ENCODE data around the gene ASB3. TPM values are rescaled to one million over a fixed set of nuclear protein-coding genes. Genes with fewer than 3 reads are reported as not detected.

The ASB3 gene
- polyA plus RNA-seq, 1 donor (not counting 4 experiments of a cell fraction or from before 2014, with no cell fraction given), result 16.6 TPM

GRCh38 chr2:53751728-53752127, 35.0 kb downstream of the ASB3 start:
- no peak overlapping the region for H2AFZ ChIP-seq (ENCODE audit: control insufficient read depth, low read length)
- no peaks in the 10 kb centered on the region for H3K9me3 ChIP-seq (ENCODE audit: control insufficient read depth, low read depth, low read length)
- FAIRE-seq, result no peak
- no peaks in the 10 kb centered on the region for H3K27me3 ChIP-seq (ENCODE audit: control insufficient read depth, extremely low read depth, insufficient read depth, low read length)
- peak overlapping the region in 2 of 3 experiments; percentile 7 to 29 for H3K4me3 ChIP-seq (ENCODE audit: control insufficient read depth in 2 of 3, extremely low read depth in 1 of 3, insufficient read depth in 2 of 3, low read depth in 1 of 3, low read length in 3 of 3)
- H3K4me2 ChIP-seq (ENCODE audit: control insufficient read depth, extremely low read depth, insufficient read depth, low read depth, low read length), result peak overlapping the region; percentile 71
- dilution Hi-C loops (cut with MboI; ENCODE audit: extremely low pct_ligation_motif_present, low sequenced_read_pairs), result no loop called here
- no peaks in the 10 kb centered on the region for H3K79me2 ChIP-seq (ENCODE audit: control insufficient read depth, insufficient read depth, low read length)
- H4K20me1 ChIP-seq (ENCODE audit: control insufficient read depth, extremely low read depth, insufficient read depth, low read length), result no peaks in the 10 kb centered on the region
- H3K27ac ChIP-seq (ENCODE audit: control insufficient read depth, insufficient read depth, low read length), result peak overlapping the region; percentile 63
- TF ChIP-seq EZH2 (IDR thresholded peaks at IDR 0.05; ENCODE audit: low read length), result no peak
- TF ChIP-seq, protein P1, sequence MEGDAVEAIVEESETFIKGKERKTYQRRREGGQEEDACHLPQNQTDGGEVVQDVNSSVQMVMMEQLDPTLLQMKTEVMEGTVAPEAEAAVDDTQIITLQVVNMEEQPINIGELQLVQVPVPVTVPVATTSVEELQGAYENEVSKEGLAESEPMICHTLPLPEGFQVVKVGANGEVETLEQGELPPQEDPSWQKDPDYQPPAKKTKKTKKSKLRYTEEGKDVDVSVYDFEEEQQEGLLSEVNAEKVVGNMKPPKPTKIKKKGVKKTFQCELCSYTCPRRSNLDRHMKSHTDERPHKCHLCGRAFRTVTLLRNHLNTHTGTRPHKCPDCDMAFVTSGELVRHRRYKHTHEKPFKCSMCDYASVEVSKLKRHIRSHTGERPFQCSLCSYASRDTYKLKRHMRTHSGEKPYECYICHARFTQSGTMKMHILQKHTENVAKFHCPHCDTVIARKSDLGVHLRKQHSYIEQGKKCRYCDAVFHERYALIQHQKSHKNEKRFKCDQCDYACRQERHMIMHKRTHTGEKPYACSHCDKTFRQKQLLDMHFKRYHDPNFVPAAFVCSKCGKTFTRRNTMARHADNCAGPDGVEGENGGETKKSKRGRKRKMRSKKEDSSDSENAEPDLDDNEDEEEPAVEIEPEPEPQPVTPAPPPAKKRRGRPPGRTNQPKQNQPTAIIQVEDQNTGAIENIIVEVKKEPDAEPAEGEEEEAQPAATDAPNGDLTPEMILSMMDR (optimal IDR thresholded peaks at IDR 0.05 in 1 of 3, IDR thresholded peaks at IDR 0.05 in 1 of 3, conservative IDR thresholded peaks at IDR 0.05 in 1 of 3; ENCODE audit: extremely low read depth in 1 of 3, insufficient read depth in 2 of 3, low read length in 3 of 3), result no peak
- H3K4me1 ChIP-seq (ENCODE audit: control insufficient read depth, extremely low read depth, insufficient read depth, low read length), result peaks cover 26% of the 10 kb centered on the region
- DNase-seq (ENCODE audit: low read depth, low spot score), result no peak
- no peaks in the 10 kb centered on the region for H3K36me3 ChIP-seq (ENCODE audit: control insufficient read depth in 2 of 2, extremely low read depth in 1 of 2, insufficient read depth in 2 of 2, low read length in 2 of 2)
- peak overlapping the region; percentile 26 for H3K9ac ChIP-seq (ENCODE audit: control insufficient read depth, extremely low read depth, insufficient read depth, low read length)
- H3K9me1 ChIP-seq (ENCODE audit: control insufficient read depth, extremely low read depth, insufficient read depth, low read length), result no peaks in the 10 kb centered on the region

GRCh38 chr2:53750041-53750768, 36.5 kb downstream of the ASB3 start:
- no peak for FAIRE-seq

More at GRCh38 chr2:53750041-53750768, 36.5 kb downstream of the ASB3 start:
- Histone ChIP-seq H3K79me2 (ENCODE audit: control insufficient read depth, insufficient read depth, low read length) (no peaks in the 10 kb centered on the region), H3K9me3 (ENCODE audit: control insufficient read depth, low read depth, low read length) (no peaks in the 10 kb centered on the region), H3K9ac (ENCODE audit: control insufficient read depth, extremely low read depth, insufficient read depth, low read length) (no peak overlapping the region), H3K27ac (ENCODE audit: control insufficient read depth, insufficient read depth, low read length) (no peak overlapping the region), H4K20me1 (ENCODE audit: control insufficient read depth, extremely low read depth, insufficient read depth, low read length) (no peaks in the 10 kb centered on the region), H3K4me2 (ENCODE audit: control insufficient read depth, extremely low read depth, insufficient read depth, low read depth, low read length) (no peak overlapping the region), H3K4me3 (ENCODE audit: control insufficient read depth in 2 of 3, extremely low read depth in 1 of 3, insufficient read depth in 2 of 3, low read depth in 1 of 3, low read length in 3 of 3) (no peak overlapping the region), H2AFZ (ENCODE audit: control insufficient read depth, low read length) (no peak overlapping the region), H3K9me1 (ENCODE audit: control insufficient read depth, extremely low read depth, insufficient read depth, low read length) (no peaks in the 10 kb centered on the region), H3K4me1 (ENCODE audit: control insufficient read depth, extremely low read depth, insufficient read depth, low read length) (peaks cover 26% of the 10 kb centered on the region), H3K27me3 (ENCODE audit: control insufficient read depth, extremely low read depth, insufficient read depth, low read length) (no peaks in the 10 kb centered on the region), H3K36me3 (ENCODE audit: control insufficient read depth in 2 of 2, extremely low read depth in 1 of 2, insufficient read depth in 2 of 2, low read length in 2 of 2) (no peaks in the 10 kb centered on the region)
- dilution Hi-C loops (cut with MboI; ENCODE audit: extremely low pct_ligation_motif_present, low sequenced_read_pairs), result no loop called here
- TF ChIP-seq, protein P1 (optimal IDR thresholded peaks at IDR 0.05 in 1 of 3, IDR thresholded peaks at IDR 0.05 in 1 of 3, conservative IDR thresholded peaks at IDR 0.05 in 1 of 3; ENCODE audit: extremely low read depth in 1 of 3, insufficient read depth in 2 of 3, low read length in 3 of 3), result no peak
- no peak for TF ChIP-seq EZH2 (IDR thresholded peaks at IDR 0.05; ENCODE audit: low read length)
- no peak for DNase-seq (ENCODE audit: low read depth, low spot score)

Data from keratinocyte (primary cell).